H1 (cell line): Measurements from ENCODE around the gene HS3ST3B1. TPM values are rescaled to one million over a fixed set of nuclear protein-coding genes. Genes with fewer than 3 reads are reported as not detected.

Experiments
- BRCA1 ChIP-seq: IDR thresholded peaks from 2 replicates; pipeline ENCODE4 v1.6.1; 2012; ENCODE audit warnings: low read depth, low read length, improper control_type of control experiment
- CTBP2 ChIP-seq: IDR thresholded peaks from 2 replicates; pipeline ENCODE4 v1.7.0; 2011; ENCODE audit warnings: borderline replicate concordance, mild to moderate bottlenecking, moderate library complexity, mixed read lengths, low read length; ENCODE audit not compliant: insufficient read depth, insufficient read length
- CTCF ChIP-seq, 3 experiments: IDR thresholded peaks; 1 replicate in 2 of 3; 2 replicates in 1 of 3; pipeline versions ENCODE4 v1.5.1 to v1.6.1; 2011; ENCODE audit warnings: low read length in 3 of 3, mild to moderate bottlenecking in 3 of 3, inconsistent platforms in 2 of 3, low read depth in 1 of 3, moderate library complexity in 1 of 3; ENCODE audit not compliant: insufficient read depth in 1 of 3; ENCODE audit errors: control extremely low read depth in 1 of 3
- E2F6 ChIP-seq: IDR thresholded peaks from 2 replicates; pipeline ENCODE4 v1.6.1; 2012; ENCODE audit warnings: inconsistent platforms
- POLR2A ChIP-seq, 2 experiments: IDR thresholded peaks; 1 replicate in 1 of 2; 2 replicates in 1 of 2; pipeline ENCODE4 v1.6.1; 2011; ENCODE audit warnings: low read depth in 2 of 2, low read length in 2 of 2, mild to moderate bottlenecking in 2 of 2; ENCODE audit errors: control extremely low read depth in 1 of 2
- RXRA ChIP-seq: IDR thresholded peaks from 2 replicates; pipeline ENCODE4 v1.6.1; 2011; ENCODE audit warnings: low read depth, mild to moderate bottlenecking, low read length, moderate library complexity; ENCODE audit not compliant: insufficient read depth
- SIX5 ChIP-seq: IDR thresholded peaks from 2 replicates; pipeline ENCODE4 v1.6.1; 2011; ENCODE audit warnings: mild to moderate bottlenecking, low read depth, low read length
- YY1 ChIP-seq: IDR thresholded peaks from 2 replicates; pipeline ENCODE4 v1.6.1; 2011; ENCODE audit warnings: low read depth, mild to moderate bottlenecking, low read length
- polyA plus RNA-seq, 7 experiments: library from polyadenylated mRNA; depleted of rRNA in 3 of 7; stranded (reverse) in 5 of 7; unstranded in 2 of 7; fragments of >200 nt in 5 of 7; fragments of 200-250 nt in 2 of 7; gene quantifications; 1 replicate in 5 of 7; 2 replicates in 1 of 7; 4 replicates in 1 of 7; pipeline versions ENCODE4 v1.2.1 to v1.2.3, GENCODE V29; 2011 to 2013; ENCODE audit warnings: missing spikeins in 2 of 7, mixed read lengths in 2 of 7
- total RNA-seq: library from RNA; stranded (reverse); fragmentation: NEBNext Ultra II Directional; extraction: Animal tissue kit (Norgen Biotek cat#: 25700); gene quantifications from 2 replicates; pipeline ENCODE4 v1.2.1, GENCODE V29; 2021
- TF ChIP-seq, protein P1 (sequence below): fragments of 300-600 bp; sonication (generic); IDR thresholded peaks from 2 replicates; pipeline ENCODE4 v1.7.1; 2012; ENCODE audit warnings: low read length, moderate library complexity, mild to moderate bottlenecking, inconsistent platforms; ENCODE audit not compliant: insufficient replicate concordance

HS3ST3B1 gene
- total and polyA plus RNA-seq, 2 of the 8 experiments (the other 6 are each of a cell fraction or from before 2014, with no cell fraction given) = 4.7 to 14.4 TPM

DNA sequence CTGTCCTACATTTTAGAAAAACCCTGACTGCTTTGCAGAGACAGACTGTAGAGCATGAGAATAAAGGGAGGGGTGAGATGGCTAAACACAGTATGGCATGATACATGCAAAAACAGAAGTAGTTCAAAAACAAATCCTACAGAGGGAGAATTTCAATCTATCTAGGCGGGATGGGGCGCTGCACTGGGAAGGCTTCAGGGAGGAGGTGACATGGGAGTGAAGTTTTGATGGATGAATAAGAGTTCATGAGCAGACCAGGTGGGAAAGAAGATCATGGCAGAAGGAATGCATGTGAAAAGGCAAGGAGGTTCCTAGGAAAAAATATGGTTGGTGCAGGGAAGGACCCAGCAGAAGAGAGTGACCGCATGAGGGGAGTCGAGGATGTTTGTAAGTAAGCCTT lies 19.2 kb downstream of the HS3ST3B1 start (continued):
- TF ChIP-seq, protein P1, sequence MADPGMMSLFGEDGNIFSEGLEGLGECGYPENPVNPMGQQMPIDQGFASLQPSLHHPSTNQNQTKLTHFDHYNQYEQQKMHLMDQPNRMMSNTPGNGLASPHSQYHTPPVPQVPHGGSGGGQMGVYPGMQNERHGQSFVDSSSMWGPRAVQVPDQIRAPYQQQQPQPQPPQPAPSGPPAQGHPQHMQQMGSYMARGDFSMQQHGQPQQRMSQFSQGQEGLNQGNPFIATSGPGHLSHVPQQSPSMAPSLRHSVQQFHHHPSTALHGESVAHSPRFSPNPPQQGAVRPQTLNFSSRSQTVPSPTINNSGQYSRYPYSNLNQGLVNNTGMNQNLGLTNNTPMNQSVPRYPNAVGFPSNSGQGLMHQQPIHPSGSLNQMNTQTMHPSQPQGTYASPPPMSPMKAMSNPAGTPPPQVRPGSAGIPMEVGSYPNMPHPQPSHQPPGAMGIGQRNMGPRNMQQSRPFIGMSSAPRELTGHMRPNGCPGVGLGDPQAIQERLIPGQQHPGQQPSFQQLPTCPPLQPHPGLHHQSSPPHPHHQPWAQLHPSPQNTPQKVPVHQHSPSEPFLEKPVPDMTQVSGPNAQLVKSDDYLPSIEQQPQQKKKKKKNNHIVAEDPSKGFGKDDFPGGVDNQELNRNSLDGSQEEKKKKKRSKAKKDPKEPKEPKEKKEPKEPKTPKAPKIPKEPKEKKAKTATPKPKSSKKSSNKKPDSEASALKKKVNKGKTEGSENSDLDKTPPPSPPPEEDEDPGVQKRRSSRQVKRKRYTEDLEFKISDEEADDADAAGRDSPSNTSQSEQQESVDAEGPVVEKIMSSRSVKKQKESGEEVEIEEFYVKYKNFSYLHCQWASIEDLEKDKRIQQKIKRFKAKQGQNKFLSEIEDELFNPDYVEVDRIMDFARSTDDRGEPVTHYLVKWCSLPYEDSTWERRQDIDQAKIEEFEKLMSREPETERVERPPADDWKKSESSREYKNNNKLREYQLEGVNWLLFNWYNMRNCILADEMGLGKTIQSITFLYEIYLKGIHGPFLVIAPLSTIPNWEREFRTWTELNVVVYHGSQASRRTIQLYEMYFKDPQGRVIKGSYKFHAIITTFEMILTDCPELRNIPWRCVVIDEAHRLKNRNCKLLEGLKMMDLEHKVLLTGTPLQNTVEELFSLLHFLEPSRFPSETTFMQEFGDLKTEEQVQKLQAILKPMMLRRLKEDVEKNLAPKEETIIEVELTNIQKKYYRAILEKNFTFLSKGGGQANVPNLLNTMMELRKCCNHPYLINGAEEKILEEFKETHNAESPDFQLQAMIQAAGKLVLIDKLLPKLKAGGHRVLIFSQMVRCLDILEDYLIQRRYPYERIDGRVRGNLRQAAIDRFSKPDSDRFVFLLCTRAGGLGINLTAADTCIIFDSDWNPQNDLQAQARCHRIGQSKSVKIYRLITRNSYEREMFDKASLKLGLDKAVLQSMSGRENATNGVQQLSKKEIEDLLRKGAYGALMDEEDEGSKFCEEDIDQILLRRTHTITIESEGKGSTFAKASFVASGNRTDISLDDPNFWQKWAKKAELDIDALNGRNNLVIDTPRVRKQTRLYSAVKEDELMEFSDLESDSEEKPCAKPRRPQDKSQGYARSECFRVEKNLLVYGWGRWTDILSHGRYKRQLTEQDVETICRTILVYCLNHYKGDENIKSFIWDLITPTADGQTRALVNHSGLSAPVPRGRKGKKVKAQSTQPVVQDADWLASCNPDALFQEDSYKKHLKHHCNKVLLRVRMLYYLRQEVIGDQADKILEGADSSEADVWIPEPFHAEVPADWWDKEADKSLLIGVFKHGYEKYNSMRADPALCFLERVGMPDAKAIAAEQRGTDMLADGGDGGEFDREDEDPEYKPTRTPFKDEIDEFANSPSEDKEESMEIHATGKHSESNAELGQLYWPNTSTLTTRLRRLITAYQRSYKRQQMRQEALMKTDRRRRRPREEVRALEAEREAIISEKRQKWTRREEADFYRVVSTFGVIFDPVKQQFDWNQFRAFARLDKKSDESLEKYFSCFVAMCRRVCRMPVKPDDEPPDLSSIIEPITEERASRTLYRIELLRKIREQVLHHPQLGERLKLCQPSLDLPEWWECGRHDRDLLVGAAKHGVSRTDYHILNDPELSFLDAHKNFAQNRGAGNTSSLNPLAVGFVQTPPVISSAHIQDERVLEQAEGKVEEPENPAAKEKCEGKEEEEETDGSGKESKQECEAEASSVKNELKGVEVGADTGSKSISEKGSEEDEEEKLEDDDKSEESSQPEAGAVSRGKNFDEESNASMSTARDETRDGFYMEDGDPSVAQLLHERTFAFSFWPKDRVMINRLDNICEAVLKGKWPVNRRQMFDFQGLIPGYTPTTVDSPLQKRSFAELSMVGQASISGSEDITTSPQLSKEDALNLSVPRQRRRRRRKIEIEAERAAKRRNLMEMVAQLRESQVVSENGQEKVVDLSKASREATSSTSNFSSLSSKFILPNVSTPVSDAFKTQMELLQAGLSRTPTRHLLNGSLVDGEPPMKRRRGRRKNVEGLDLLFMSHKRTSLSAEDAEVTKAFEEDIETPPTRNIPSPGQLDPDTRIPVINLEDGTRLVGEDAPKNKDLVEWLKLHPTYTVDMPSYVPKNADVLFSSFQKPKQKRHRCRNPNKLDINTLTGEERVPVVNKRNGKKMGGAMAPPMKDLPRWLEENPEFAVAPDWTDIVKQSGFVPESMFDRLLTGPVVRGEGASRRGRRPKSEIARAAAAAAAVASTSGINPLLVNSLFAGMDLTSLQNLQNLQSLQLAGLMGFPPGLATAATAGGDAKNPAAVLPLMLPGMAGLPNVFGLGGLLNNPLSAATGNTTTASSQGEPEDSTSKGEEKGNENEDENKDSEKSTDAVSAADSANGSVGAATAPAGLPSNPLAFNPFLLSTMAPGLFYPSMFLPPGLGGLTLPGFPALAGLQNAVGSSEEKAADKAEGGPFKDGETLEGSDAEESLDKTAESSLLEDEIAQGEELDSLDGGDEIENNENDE = no peak
- TF ChIP-seq E2F6 = no peak
- TF ChIP-seq YY1 = no peak
- no peak for TF ChIP-seq RXRA
- no peak for TF ChIP-seq BRCA1
- no peak for TF ChIP-seq CTCF (IDR thresholded peaks at IDR 0.05; ENCODE audit: control extremely low read depth in 1 of 3, insufficient read depth in 1 of 3, low read depth in 1 of 3, low read length in 3 of 3)
- no peak for TF ChIP-seq SIX5
- TF ChIP-seq CTBP2 = no peak
- TF ChIP-seq POLR2A (IDR thresholded peaks at IDR 0.05; ENCODE audit: control extremely low read depth in 1 of 2, low read depth in 2 of 2, low read length in 2 of 2) = no peak
